Stimulated activated CD4-positive, alpha-beta T cell treated with anti-CD3 and anti-CD28 coated beads, Interleukin-15, amount 100 ng/mL, for 1 hour (primary cell): Measurements from ENCODE around the gene NOM1.
"Not testable (repeated sequence)": the region's sequence is repeated elsewhere in the genome, so short reads cannot be mapped to it uniquely, and the experiment has no call there.

Source experiments
- DNase-seq, 2 donors: peaks; one replicate each; pipeline ENCODE4 v3.0.0-alpha.2; 2020; ENCODE audit warnings: low read depth in 1 of 2, low spot score in 1 of 2

Gene NOM1

GRCh38 chr7:156940421-156941122, 8.9 kb upstream of the NOM1 start:
- DNase-seq: no peak

DNA sequence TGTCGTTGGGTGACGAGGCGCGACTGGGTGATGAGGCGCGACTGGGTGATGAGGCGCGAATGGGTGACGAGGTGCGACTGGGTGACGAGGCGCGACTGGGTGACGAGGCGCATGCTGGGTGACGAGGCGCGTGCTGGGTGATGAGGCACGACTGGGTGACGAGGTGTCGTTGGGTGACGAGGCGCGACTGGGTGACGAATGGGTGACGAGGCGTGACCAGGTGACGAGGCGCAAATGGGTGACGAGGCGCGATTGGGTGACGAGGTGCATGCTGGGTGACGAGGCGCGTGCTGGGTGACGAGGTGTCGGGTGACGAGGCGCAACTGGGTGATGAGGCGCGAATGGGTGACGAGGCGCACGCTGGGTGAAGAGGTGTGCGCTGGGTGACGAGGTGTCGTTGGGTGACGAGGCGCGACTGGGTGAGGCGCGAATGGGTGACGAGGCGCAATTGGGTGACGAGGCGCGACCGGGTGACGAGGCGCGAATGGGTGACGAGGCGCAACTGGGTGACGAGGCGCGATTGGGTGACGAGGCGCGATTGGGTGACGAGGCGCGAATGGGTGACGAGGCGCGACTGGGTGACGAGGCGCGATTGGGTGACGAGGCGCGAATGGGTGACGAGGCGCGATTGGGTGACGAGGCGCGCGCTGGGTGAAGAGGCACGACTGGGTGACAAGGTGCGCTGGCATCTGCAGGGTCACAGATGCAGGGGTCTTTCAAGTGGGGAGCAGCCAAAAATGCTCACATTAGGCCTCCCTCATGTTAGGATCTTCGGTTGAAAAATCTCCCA, 7.9 kb upstream of the NOM1 start:
- DNase-seq: no peak

DNA sequence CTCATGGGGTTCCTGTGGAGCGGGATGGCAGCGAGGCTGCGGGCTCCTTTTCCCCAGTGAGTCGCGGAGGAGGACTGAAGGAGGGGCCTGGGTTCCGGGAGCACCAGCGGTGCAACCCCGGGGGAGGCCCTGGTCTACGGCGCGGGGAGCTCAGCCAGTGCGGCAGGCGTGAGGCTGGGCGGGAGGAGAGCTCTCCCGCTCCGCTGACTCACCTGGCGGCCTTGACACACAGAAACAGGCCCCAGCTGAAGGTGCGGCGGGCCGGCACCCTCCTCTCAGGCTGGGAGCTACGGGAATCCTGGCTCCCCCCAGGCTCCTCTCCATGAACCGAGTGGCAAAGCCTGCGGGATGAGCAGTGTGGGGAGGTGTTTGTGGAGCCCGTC, 6.8 kb upstream of the NOM1 start:
- DNase-seq: no peak

GRCh38 chr7:156943091-156944041, 6.1 kb upstream of the NOM1 start:
- DNase-seq: no peak

DNA sequence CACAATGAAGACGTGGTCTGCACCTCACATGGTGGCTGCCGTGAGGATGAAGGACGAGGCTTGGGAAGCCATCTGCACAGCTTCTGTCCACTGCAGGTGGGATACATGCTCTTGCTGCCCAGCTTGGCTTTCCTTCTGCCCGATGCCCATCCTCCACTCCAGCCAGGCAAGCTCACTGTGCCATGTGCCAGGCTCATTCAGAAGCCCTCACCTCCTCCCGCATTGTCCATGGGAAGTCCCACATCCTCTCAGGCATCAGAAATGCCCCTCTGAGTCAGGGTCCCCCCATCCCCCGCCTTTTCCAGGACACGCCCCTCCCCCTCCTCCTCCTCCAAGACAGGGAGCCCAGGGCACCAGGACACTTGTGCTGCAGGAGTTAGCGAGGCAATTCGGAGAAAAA, 4.6 kb upstream of the NOM1 start:
- DNase-seq: no peak

DNA sequence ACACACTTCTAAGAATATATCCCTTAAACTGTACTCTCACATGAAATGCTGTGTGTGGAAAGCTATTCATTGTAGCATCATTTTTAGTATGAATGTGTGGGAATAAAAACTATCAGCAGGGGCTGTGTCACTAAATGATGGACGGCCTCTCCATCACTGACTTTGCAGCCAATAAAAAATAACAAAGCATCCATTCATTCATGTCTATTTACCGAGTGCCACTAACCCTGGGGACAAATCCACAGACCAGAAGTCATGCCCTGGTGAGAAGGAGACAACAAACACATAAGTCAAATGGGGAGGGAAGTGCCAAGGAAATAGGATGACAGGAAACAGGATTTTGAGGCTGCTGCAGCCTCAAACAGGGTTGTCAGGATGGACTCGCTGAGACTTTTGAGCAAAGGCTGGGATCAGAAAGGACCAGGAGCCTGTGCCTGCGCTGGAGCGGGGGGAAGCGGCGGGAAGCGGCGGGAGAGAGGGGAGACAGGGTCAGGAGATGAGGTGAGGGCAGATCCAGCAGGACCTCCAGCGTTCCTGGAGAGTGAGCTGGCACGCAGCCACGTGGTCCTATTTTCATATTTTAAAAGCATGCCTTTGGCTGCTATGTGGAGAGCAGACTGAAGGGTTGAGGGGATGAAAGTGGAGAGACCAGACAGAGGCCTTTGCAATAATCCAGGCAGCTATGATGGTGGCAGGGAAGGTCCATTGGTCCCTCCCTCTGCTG, 2.2 kb upstream of the NOM1 start:
- no peak for DNase-seq

GRCh38 chr7:156948361-156948760, 1.2 kb upstream of the NOM1 start:
- no peak for DNase-seq

DNA sequence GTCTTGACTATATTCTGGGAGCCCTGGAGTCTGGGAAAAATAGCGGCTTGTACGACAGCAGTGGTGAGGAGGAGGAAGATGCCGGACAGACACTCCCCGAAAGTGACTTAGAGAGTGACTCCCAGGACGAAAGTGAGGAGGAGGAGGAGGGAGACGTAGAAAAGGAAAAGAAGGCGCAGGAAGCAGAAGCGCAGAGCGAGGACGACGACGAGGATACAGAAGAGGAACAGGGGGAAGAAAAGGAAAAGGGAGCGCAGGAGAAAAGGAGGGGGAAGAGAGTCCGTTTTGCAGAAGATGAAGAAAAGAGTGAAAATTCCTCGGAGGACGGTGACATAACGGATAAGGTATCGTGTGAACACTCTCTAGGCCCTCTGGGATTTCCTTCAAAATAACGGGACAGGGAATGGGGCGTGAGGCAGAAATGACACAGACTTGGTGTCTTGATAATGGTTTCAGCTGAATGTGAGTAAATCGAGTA, 908 bp downstream of the NOM1 start:
- DNase-seq: no peak

DNA sequence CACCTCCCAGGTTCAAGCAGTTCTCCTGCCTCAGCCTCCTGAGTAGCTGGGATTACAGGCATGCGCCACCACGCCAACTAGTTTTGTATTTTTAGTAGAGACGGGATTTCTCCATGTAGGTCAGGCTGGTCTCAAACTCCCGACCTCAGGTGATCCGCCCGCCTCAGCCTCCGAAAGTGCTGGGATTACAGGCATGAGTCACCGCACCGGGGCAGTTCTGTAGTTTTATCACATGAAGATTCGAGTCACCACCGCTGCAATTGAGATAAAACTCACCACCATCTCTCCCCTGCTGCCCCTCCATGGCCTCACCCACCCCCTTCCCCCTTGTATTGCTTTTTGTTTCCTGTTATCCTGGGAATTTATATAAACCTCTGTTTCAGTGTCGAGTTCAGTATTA, 3.7 kb downstream of the NOM1 start:
- DNase-seq: not testable (repeated sequence)

- no peak for DNase-seq
Measured at GRCh38 chr7:156954941-156955340, 5.4 kb downstream of the NOM1 start.

DNA sequence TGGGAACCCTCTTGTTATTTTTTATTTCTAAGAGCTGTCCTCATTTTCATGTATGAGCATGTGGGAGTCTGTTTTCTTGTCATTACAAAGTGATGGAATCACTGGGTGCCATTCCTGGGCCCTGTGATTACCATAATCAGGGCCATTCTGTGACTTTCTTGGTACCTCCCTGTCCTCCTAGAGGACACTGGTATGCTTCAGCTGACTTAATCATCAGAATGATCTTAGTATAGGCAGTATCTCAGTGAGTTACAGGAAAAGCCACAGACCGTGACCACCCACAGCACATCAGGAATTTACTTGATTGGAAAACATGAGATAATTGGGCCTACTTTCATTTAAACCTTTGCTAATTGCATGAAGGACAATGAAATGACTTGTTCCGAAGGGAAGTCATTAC, 7.2 kb downstream of the NOM1 start:
- no peak for DNase-seq

DNA sequence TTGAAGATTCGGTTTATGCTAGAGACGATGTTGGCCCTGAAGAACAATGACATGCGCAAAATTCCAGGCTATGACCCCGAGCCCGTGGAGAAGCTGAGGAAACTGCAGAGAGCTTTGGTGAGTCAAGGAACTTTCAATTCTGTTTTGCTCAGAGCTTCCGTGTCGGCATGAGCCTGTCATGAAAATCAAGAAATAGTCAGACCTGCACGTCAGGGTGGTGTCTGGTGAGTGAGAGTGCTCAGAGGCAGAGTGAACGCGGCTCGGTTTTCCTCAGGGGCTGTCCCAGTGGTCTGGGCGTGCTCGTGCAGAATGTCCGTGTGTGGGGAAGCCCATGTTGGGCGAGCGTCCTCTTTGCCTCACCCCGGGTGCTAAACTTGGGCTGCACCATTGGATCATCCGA, 12.6 kb downstream of the NOM1 start:
- no peak for DNase-seq

- DNase-seq: no peak
Measured at GRCh38 chr7:156962897-156963296, 13.4 kb downstream of the NOM1 start.

DNA sequence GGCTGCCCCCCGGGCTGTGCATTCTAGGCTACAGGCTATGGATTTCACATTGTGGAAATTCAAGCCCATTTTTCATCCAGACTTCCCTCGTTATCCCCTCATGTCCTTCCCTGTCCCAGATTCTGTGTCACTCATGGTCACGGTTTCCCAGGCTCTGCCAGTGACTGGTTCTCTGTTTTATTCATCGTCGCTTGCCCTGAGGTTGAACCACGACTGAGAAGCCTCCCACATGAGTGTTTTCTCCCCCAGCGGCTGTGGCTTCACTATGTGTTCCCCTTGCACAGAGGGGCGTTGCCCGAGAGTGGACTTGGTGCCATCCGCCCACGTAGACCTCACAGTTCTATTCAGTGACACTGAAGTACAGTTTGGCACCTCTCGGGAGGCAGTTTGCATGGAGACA, 14.0 kb downstream of the NOM1 start:
- DNase-seq: no peak

GRCh38 chr7:156964971-156965370, 15.5 kb downstream of the NOM1 start:
- DNase-seq: no peak

- DNase-seq: no peak
Measured at GRCh38 chr7:156966387-156966786, 16.9 kb downstream of the NOM1 start.

DNA sequence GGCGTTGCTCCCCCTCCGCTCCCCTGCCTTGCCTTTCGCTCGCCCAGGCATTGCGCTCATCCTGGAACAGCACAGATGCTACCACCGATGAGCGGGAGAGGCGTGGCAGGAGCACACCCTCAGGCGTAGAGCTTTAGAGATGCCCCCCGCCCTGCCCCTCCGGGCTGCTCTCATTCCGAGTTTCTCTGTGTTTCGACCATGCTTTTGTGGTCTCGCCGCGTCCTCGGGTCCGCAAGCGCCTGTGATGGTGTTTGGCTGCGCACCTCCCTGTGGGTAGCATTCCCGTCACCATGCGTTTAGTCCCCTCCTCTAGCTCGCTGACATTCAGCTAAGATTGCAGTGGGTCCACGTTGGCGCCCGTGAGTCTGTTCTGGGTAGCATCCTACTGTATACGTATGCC, 18.7 kb downstream of the NOM1 start:
- no peak for DNase-seq

- DNase-seq: no peak
Measured at GRCh38 chr7:156969972-156970420, 20.5 kb downstream of the NOM1 start.

DNA sequence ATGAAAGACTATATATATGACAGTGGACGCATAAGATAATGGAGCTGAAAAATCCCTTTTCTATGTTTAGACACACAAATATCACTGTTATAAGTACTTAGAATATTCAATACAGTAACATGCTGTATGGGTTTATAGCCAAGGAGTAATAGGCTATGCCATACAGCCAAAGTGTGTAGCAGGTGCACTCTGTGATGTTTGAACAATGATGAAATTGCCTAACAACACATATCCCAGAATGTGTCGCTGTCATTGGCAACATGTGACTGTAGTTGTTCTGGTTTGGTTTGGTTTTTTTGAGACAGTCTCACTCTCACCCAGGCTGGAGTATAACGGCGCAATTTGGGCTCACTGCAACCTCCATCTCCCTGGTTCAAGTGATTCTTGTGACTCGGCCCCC, 26.1 kb downstream of the NOM1 start:
- no peak for DNase-seq

DNA sequence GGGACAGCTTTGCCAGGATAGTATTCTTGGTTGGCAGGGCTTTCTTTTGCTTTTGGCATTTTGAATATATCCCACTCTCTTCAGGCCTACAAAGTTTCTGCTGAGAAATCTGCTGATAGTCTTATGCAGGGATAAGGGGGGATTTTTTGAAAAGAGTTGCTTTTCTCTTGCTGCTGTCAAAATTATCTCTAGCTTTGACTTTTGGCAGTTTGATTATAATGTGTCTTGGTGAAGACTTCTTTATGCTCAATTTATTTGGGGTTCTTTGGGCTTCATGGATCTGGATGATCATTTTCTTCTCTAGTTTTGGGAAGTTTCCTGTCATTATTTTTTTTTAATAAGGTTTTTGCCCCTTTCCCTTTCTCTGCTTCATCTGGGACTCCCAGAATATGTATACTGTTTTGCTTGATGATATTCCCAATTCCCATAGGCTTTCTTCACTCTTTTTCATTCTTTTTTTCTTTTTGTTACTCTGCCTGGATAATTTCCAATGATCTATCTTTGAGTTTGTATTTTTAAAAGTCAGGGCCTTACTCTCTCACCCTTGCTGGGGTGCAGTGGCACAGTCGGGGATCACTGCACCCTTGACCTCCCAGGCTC, 29.6 kb downstream of the NOM1 start:
- DNase-seq: no peak
